SU-DHL-6 (cell line): Measurements from ENCODE around the gene CLEC1B.

Experiments
- EZH2phosphoT487 ChIP-seq: fragments of 200-600 bp; sonication (generic), shearing (Covaris generic); conservative IDR thresholded peaks from 2 replicates; pipeline ENCODE4 v1.6.1; 2018; ENCODE audit warnings: mild to moderate bottlenecking, antibody characterized with exemption, low read length, moderate library complexity, mixed read lengths
- TF ChIP-seq, protein P1 (sequence below): fragments of 200-600 bp; sonication (generic); IDR thresholded peaks from one replicate; pipeline ENCODE4 v1.5.1; 2017; ENCODE audit warnings: antibody characterized with exemption, mild to moderate bottlenecking, low read length, moderate library complexity; ENCODE audit not compliant: insufficient read depth, poor library complexity, severe bottlenecking

DNA sequence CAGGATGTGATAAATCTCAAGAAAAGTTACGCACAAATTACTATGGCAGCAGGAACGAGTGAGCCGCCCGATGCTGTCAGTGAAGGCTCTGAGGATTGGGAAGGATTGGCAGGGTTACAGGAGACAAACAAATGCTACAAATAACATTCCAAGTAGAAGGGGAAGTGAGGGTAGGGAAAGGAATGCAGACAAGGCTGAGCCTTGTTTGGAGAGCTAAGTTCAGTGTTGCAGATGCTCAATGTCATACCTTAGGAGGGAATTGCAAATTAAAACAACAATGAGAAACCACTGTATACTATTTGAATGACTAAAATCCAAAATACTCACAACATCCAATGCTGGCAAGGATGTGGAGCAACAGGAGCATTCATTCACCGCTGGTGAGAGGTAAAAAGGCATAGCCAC, 32.9 kb upstream of the CLEC1B start:
- TF ChIP-seq, protein P1, sequence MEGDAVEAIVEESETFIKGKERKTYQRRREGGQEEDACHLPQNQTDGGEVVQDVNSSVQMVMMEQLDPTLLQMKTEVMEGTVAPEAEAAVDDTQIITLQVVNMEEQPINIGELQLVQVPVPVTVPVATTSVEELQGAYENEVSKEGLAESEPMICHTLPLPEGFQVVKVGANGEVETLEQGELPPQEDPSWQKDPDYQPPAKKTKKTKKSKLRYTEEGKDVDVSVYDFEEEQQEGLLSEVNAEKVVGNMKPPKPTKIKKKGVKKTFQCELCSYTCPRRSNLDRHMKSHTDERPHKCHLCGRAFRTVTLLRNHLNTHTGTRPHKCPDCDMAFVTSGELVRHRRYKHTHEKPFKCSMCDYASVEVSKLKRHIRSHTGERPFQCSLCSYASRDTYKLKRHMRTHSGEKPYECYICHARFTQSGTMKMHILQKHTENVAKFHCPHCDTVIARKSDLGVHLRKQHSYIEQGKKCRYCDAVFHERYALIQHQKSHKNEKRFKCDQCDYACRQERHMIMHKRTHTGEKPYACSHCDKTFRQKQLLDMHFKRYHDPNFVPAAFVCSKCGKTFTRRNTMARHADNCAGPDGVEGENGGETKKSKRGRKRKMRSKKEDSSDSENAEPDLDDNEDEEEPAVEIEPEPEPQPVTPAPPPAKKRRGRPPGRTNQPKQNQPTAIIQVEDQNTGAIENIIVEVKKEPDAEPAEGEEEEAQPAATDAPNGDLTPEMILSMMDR, result no peak
- TF ChIP-seq EZH2phosphoT487, result no peak
